Neural progenitor cell (in vitro differentiated cells): Measurements from ENCODE around the gene CCDC32. TPM values are rescaled to one million over a fixed set of nuclear protein-coding genes. Genes with fewer than 3 reads are reported as not detected.

Experiments
- DNase-seq: peaks from one replicate; pipeline ENCODE4 v3.0.0-alpha.2; 2016; ENCODE audit warnings: low spot score
- H2AFZ ChIP-seq: fragments of 200-600 bp; sonication (generic); replicated peaks from 2 replicates; pipeline ENCODE4 v1.6.1; 2016; ENCODE audit warnings: antibody characterized with exemption
- H3F3A ChIP-seq: fragments of 200-600 bp; sonication (generic); 2 replicates; pipeline ENCODE4 v1.6.1; 2016; ENCODE audit warnings: antibody characterized with exemption, low read depth
- H3K27ac ChIP-seq: fragments of 200-600 bp; sonication (generic); 2 replicates; pipeline ENCODE4 v1.5.1; 2016; ENCODE audit warnings: mild to moderate bottlenecking
- H3K27me3 ChIP-seq: fragments of 200-600 bp; sonication (generic); 2 replicates; pipeline ENCODE4 v1.6.1; 2016; ENCODE audit warnings: mild to moderate bottlenecking, moderate library complexity
- H3K36me3 ChIP-seq: fragments of 200-600 bp; sonication (generic); 2 replicates; pipeline ENCODE4 v1.5.1; 2016
- H3K4me1 ChIP-seq: fragments of 200-600 bp; sonication (generic); 2 replicates; pipeline ENCODE4 v1.6.1; 2016; ENCODE audit warnings: mixed run types
- H3K4me2 ChIP-seq: fragments of 200-600 bp; sonication (generic); 2 replicates; pipeline ENCODE4 v1.6.1; 2016
- H3K4me3 ChIP-seq: fragments of 200-600 bp; sonication (generic); 2 replicates; pipeline ENCODE4 v1.5.1; 2016
- H3K79me2 ChIP-seq: fragments of 200-600 bp; sonication (generic); 2 replicates; pipeline ENCODE4 v1.6.1; 2016; ENCODE audit warnings: low read depth
- H3K9ac ChIP-seq: fragments of 200-600 bp; sonication (generic); 2 replicates; pipeline ENCODE4 v1.6.1; 2016
- H3K9me3 ChIP-seq: fragments of 200-600 bp; sonication (generic); 2 replicates; pipeline ENCODE4 v1.5.1; 2016; ENCODE audit warnings: low read depth
- H4K20me1 ChIP-seq: fragments of 200-600 bp; sonication (generic); 2 replicates; pipeline ENCODE4 v1.6.1; 2016; ENCODE audit warnings: low read depth
- H3K27ac Mint-ChIP-seq: 3 replicates; pipeline ENCODE4 v1.8.0; 2021; ENCODE audit warnings: mixed read lengths
- H3K27me3 Mint-ChIP-seq: 2 replicates; pipeline ENCODE4 v1.8.0; 2022; ENCODE audit warnings: low read depth, mild to moderate bottlenecking, inconsistent platforms, moderate library complexity, mixed read lengths; ENCODE audit not compliant: insufficient read depth
- H3K36me3 Mint-ChIP-seq: 3 replicates; pipeline ENCODE4 v1.8.0; 2021; ENCODE audit warnings: mixed read lengths
- H3K4me1 Mint-ChIP-seq: 3 replicates; pipeline ENCODE4 v1.8.0; 2021; ENCODE audit warnings: mixed read lengths
- H3K4me3 Mint-ChIP-seq: 3 replicates; pipeline ENCODE4 v1.8.0; 2021; ENCODE audit warnings: mild to moderate bottlenecking, moderate library complexity, mixed read lengths
- H3K9me3 Mint-ChIP-seq: 3 replicates; pipeline ENCODE4 v1.8.0; 2020; ENCODE audit warnings: mixed read lengths
- CTCF ChIP-seq: fragments of 200-600 bp; sonication (generic); IDR thresholded peaks from 2 replicates; pipeline ENCODE4 v1.5.1; 2017; ENCODE audit warnings: antibody characterized with exemption, mild to moderate bottlenecking
- EZH2 ChIP-seq: fragments of 200-600 bp; sonication (generic); IDR thresholded peaks from 2 replicates; pipeline ENCODE4 v1.6.1; 2017; ENCODE audit warnings: antibody characterized with exemption, mild to moderate bottlenecking, moderate library complexity
- EZH2phosphoT487 ChIP-seq: fragments of 200-600 bp; sonication (generic); IDR thresholded peaks from 2 replicates; pipeline ENCODE4 v1.6.1; 2017; ENCODE audit warnings: antibody characterized with exemption
- total RNA-seq: library from RNA; depleted of rRNA; stranded (reverse); fragments of >200 nt; gene quantifications from 2 replicates; pipeline ENCODE4 v1.2.3, GENCODE V29; 2015; ENCODE audit warnings: low replicate concordance

CCDC32 gene
- total RNA-seq, 1 donor from 2014 or later: 22.4 TPM

DNA sequence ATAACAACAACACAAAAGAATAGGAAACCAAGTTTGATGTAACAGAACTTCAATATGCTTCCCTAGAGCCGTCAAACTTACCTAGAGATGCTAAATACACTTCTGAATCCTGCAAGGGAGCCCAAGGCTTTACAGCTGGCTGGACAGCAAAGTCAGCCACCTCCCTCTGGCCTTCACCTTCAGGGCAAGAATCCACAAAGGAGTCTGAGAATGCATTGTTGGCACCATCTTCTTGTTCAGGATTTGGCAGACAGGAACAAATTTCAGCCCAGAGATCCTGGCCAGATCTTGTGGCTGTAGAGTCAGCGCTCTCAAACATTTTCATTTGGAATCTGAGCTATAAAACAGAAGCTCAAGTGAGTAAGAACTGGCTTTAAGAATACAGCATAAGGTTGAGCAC is 2.2 kb downstream of the CCDC32 start:
- Histone ChIP-seq H3K4me2 (no peak overlapping the region), H3K36me3 (no peaks in the 10 kb centered on the region), H2AFZ (no peak overlapping the region), H3K4me3 (no peak overlapping the region), H4K20me1 (no peaks in the 10 kb centered on the region), H3K9me3 (no peaks in the 10 kb centered on the region), H3F3A (peaks cover 3% of the 10 kb centered on the region), H3K9ac (no peak overlapping the region), H3K79me2 (peaks cover 6% of the 10 kb centered on the region), H3K27ac (no peak overlapping the region), H3K27me3 (no peaks in the 10 kb centered on the region), H3K4me1 (peaks cover 2% of the 10 kb centered on the region)
- peaks cover 2% of the 10 kb centered on the region for H3K27me3 Mint-ChIP-seq
- H3K9me3 Mint-ChIP-seq: no peaks in the 10 kb centered on the region
- no peak for DNase-seq
- H3K27ac Mint-ChIP-seq: no peak overlapping the region
- no peak for TF ChIP-seq EZH2phosphoT487
- no peak for TF ChIP-seq CTCF
- TF ChIP-seq EZH2: no peak
- peaks cover 4% of the 10 kb centered on the region for H3K36me3 Mint-ChIP-seq
- H3K4me3 Mint-ChIP-seq: peak overlapping the region; percentile 38
- H3K4me1 Mint-ChIP-seq: peaks cover 21% of the 10 kb centered on the region

DNA sequence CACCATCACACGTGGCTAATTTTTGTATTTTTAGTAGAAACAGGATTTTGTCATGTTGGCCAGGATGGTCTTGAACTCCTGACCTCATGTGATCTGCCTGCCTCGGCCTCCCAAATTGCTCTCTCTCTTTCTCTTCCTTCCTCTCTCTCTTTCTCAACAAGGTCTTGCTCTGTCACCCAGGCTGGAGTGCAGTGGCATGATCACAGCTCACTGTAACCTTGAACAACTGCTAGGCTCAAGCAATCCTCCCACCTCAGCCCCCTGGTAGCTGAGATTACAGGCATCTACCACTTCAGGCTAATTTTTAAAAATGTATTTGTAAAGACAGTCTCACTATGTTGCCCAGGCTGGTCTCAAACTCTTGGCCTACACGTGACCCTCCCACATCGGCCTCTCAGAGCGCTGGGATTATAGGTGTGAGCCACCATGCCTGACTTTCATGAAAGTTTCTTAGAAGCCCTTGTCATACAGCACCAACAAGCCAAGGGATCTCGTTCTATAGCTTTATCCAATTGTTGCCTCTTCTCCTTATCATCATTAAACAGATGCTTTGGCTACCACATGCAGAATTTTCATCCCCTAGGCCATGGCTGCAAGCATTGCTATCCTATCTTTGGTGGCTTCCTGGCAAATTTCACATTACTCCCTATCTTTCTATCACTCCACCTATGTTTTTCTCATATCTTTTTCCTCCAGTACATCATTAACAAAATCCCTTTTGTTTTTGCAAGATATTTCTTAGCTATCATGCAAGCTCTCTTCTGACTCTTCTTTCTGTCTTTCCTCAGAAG is 5.7 kb downstream of the CCDC32 start:
- H3F3A ChIP-seq: peaks cover 7% of the 10 kb centered on the region
- peaks cover 9% of the 10 kb centered on the region for H3K4me1 ChIP-seq
- peaks cover 5% of the 10 kb centered on the region for H3K27me3 Mint-ChIP-seq
- no peaks in the 10 kb centered on the region for H3K9me3 Mint-ChIP-seq
- TF ChIP-seq CTCF: no peak
- no peak for TF ChIP-seq EZH2
- no peak for TF ChIP-seq EZH2phosphoT487
- DNase-seq: no peak
- no peak overlapping the region for H3K4me3 ChIP-seq
- H3K27ac Mint-ChIP-seq: no peak overlapping the region
- no peak overlapping the region for H3K27ac ChIP-seq
- H3K36me3 Mint-ChIP-seq: peaks cover 14% of the 10 kb centered on the region
- H3K79me2 ChIP-seq: peaks cover 2% of the 10 kb centered on the region
- H2AFZ ChIP-seq: no peak overlapping the region
- peaks cover 7% of the 10 kb centered on the region for H4K20me1 ChIP-seq
- H3K4me2 ChIP-seq: no peak overlapping the region
- H3K36me3 ChIP-seq: no peaks in the 10 kb centered on the region
- no peaks in the 10 kb centered on the region for H3K9me3 ChIP-seq
- no peaks in the 10 kb centered on the region for H3K27me3 ChIP-seq
- H3K4me1 Mint-ChIP-seq: peaks cover 17% of the 10 kb centered on the region
- no peak overlapping the region for H3K9ac ChIP-seq
- H3K4me3 Mint-ChIP-seq: peak overlapping the region; percentile 28

GRCh38 chr15:40555876-40556275 is 9.0 kb downstream of the CCDC32 start:
- Histone ChIP-seq H3K4me2 (no peak overlapping the region), H3K36me3 (no peaks in the 10 kb centered on the region), H3K4me1 (peaks cover 14% of the 10 kb centered on the region), H4K20me1 (peaks cover 7% of the 10 kb centered on the region), H2AFZ (no peak overlapping the region), H3K4me3 (no peak overlapping the region), H3F3A (peaks cover 19% of the 10 kb centered on the region), H3K9me3 (no peaks in the 10 kb centered on the region), H3K27ac (no peak overlapping the region), H3K27me3 (no peaks in the 10 kb centered on the region), H3K79me2 (no peaks in the 10 kb centered on the region), H3K9ac (no peak overlapping the region)
- H3K27me3 Mint-ChIP-seq: peaks cover 8% of the 10 kb centered on the region
- H3K4me3 Mint-ChIP-seq: no peak overlapping the region
- H3K9me3 Mint-ChIP-seq: no peaks in the 10 kb centered on the region
- TF ChIP-seq EZH2phosphoT487 (no peak), EZH2 (no peak)
- peaks cover 25% of the 10 kb centered on the region for H3K4me1 Mint-ChIP-seq
- H3K36me3 Mint-ChIP-seq: peaks cover 12% of the 10 kb centered on the region
- H3K27ac Mint-ChIP-seq: no peak overlapping the region
- DNase-seq: no peak

DNA sequence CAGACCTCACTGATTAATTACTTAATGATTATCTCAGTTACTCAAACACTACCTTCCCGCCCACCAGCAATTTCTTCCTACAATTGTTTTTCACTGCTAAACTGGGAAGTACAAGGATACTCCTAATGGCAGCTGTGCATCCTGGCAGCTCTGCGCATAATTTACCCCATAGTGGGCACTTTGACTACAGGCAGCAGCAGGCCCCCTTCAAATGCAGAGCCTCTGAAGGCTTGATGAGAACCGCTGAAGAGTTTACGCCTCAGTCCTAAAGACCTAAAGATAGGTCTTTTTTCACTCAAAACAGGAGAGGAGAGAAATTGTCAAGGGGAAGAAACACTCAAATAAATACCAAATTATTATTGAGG is 10.7 kb downstream of the CCDC32 start:
- Histone ChIP-seq H3K4me3 (no peak overlapping the region), H3K36me3 (no peaks in the 10 kb centered on the region), H3K27ac (no peak overlapping the region), H3K4me2 (peak overlapping the region; percentile 57), H4K20me1 (peaks cover 7% of the 10 kb centered on the region), H3K9ac (no peak overlapping the region), H3K4me1 (peaks cover 14% of the 10 kb centered on the region), H3K9me3 (no peaks in the 10 kb centered on the region), H3K79me2 (no peaks in the 10 kb centered on the region), H3K27me3 (no peaks in the 10 kb centered on the region), H2AFZ (no peak overlapping the region), H3F3A (peaks cover 19% of the 10 kb centered on the region)
- peaks cover 15% of the 10 kb centered on the region for H3K36me3 Mint-ChIP-seq
- peak; percentile 47 for DNase-seq
- peak overlapping the region; percentile 54 for H3K27ac Mint-ChIP-seq
- H3K4me1 Mint-ChIP-seq: peaks cover 25% of the 10 kb centered on the region
- H3K4me3 Mint-ChIP-seq: peak overlapping the region; percentile 43
- TF ChIP-seq EZH2phosphoT487 (no peak), CTCF (no peak), EZH2 (no peak)
- no peaks in the 10 kb centered on the region for H3K9me3 Mint-ChIP-seq
- H3K27me3 Mint-ChIP-seq: peaks cover 8% of the 10 kb centered on the region
